Caki2 (cell line): ENCODE data around the gene RFC1. TPM values are rescaled to one million over a fixed set of nuclear protein-coding genes. Genes with fewer than 3 reads are reported as not detected.
"Not testable (repeated sequence)": the region's sequence is repeated elsewhere in the genome, so short reads cannot be mapped to it uniquely, and the experiment has no call there.

Experiments
- DNase-seq: peaks from one replicate; pipeline ENCODE4 v3.0.0-alpha.2; 2015; ENCODE audit warnings: low read depth
- in situ Hi-C: cut with HindIII; loops from 2 replicates; pipeline ENCODE4 v1.10.0; 2016; ENCODE audit warnings: low sequenced_read_pairs, low pct_unique_long_range_greater_than_20kb, mixed read lengths
- total RNA-seq: library from RNA; depleted of rRNA; stranded (reverse); fragments of >200 nt; shearing (Covaris generic); gene quantifications from 2 replicates; pipeline ENCODE4 v1.2.3, GENCODE V29; 2014; ENCODE audit warnings: low replicate concordance; rRNA removed

RFC1 gene
- total RNA-seq, 1 experiment from 2014 or later: 27.2 TPM

DNA sequence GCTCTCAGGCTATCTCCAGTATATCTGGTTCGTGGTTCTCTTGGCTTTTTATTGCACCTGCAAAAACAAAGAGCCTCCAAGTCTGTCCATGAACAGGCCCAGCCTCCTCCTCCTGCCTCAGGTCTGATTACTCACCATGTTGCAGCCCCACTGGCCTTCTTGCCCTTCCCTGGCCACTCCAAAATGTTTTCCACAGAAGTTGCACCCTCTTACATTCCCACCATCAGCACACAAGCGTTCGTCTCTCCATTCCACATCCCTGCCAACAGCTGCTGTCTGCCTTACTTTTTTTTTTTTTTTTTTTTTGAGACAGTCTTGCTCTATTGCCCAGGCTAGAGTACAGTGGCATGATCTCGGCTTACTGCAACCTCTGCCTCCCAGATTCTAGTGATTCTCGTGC, 86.7 kb downstream of the RFC1 start:
- DNase-seq: no peak
- in situ Hi-C loops: no loop called here

DNA sequence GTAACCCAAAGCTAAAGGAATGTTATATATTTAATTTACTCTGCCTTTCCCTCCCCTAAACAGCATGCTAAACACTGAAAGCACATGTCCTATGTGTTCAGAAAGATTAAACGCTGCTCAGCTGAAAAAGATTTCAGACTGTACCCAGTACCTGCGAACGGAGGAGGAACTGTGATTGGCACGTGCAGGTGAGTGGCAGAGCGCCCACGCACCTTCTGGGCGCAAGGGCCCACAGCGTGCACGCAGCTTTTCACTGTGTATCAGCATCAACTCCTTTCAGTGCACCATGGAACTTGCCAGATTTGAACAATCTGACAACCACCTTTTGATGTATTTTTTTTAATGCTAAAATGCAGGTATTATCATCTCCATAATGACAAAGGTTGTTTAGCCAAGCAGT, 87.7 kb downstream of the RFC1 start:
- no peak for DNase-seq
- in situ Hi-C loops: no loop called here

DNA sequence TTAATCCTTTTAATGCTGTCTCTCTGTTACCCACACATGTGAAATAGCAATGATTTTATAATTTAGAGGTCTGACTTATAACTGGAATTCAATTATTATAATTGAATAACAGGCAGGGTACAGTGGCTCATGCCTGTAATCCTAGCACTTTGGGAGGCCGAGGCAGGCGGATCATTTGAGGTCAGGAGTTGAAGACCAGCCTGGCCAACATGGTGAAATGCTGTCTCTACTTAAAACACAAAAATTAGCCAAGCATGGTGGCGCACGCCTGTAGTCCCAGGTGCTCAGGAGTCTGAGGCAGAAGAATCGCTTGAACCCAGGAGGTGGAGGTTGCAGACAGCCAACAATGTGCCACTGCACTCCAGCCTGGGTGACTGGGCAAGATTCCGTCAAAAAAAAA, 88.5 kb downstream of the RFC1 start:
- in situ Hi-C loops, DNase-seq: not testable (repeated sequence)

DNA sequence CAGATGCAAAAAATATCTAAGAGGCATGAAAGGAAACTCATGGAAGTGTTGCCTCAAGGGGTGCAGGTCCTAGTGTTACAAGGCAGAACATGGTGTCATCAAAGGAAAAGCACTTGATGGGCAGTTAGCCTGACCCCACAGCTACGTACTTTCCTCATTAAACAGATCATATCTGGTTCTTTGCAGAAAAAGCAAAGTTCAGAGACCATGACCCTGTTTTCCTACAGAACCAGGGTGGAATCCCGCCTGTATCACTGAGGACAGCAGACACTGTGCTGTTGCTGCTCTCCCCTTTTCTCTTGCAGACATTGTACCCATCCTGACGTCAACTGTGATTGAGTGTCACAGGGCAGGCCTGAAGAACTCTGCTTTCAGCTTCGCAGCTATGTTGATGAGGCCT, 91.7 kb downstream of the RFC1 start:
- DNase-seq: no peak
- in situ Hi-C loops: no loop called here

DNA sequence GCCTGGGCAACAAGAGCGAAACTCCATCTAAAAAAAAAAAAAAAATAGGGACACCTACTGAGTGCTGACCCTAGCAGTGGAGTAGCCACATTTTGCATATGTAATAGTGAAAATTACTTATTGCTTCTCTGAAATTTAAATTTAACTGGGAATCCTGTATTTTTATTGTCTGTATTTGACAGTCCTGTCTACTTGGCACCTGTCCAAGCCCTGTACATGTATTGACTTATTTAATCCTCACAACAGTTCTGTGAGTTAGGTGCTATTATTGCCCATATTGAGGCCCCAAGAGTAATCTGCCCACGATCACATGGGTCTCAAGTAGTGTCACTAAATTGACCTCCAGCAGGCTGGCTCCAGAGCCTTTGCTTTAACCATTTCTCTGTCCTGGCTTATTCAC, 102.3 kb downstream of the RFC1 start:
- no peak for DNase-seq
- in situ Hi-C loops: no loop called here

DNA sequence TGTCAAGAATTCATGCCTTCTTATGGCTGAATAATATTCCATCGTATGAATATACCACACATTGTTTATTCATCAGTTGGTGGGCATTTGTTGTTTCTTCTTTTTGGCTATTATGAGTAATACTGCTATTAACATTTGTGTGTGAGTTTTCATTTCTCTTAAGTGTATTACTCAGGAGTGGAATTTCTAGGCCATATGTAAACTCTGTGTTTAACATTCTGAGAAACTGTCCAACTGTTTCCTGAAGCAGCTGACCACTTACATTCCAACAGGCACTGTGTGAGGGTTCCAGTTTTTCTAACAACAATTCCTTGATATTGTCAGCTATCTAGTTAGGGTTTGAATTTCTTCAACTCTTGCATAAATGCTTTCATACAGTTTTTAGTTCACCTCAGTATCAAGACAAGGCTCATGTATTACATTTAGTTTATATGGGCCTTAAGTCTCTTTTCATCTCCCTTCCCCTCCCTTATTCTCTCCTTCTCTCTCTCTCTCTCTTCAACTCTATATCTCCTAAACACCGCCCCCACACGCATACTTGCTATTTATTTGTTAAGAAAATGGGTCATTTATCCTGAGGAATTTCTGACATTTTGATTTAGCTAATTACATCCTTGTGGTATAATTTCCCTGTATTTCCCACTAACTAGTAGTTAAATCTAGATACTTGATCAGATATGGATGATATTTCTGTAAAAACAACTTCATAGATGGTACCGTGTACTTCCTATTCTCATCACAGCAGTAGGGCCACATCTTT, 106.4 kb downstream of the RFC1 start:
- peak; percentile 9 for DNase-seq
- in situ Hi-C loops: no loop called here

DNA sequence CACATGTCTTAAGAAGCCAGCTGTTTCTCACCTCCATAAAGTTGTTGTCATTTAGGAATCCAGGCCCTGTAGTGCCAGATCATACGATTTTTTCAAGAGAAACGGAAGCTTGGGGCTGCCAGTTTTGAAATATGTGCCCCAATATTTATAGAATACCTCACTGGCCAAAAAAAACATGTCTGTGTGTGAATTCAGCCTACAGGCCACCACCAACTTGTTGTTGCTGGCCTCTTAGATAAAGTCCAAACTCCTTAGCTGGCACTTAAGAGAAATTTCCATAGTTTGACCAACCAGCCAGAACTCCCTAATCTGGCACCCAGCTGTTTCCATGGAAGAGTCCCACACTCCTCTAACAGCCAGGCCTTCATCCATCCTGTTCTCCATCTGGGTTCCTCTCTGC, 109.7 kb downstream of the RFC1 start:
- in situ Hi-C loops: no loop called here
- DNase-seq: no peak

DNA sequence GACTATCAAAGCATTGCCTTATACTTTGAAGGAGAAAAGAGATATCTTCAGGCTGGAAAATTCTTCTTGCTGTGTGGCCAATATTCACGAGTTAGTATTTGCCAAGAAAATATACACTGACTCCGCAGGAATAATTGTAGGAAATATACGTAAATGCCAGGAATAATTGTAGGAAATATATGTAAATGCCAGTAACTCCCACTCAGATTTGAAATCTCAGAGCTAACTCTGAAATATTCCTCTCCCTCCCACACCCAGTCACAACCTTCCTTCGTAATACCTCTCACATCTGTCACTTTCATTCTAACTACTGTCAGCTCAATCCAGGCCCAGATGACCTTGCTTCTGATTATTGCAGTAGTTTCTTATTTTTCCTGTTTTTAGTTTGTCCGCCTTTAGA, 110.3 kb downstream of the RFC1 start:
- no peak for DNase-seq
- in situ Hi-C loops: no loop called here

DNA sequence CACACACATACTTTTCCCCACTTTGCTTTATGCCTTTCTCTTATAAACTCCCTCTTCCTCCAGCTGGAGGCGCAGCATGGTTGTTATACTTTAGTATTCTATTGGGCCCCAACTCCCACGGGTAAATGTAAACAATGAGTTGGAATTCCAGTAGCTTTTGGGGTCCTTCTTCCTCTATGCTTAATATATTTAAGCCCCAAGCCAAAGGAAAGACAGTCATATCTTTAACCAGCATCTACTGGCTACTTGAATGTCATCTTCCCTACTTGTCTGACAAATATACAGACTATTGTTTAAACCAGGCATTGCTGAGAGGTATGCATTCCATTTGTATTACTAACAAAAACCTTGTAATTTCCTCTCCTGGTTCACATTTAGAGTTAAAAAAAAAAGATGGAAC, 110.9 kb downstream of the RFC1 start:
- in situ Hi-C loops: no loop called here
- peak; percentile 16 for DNase-seq

DNA sequence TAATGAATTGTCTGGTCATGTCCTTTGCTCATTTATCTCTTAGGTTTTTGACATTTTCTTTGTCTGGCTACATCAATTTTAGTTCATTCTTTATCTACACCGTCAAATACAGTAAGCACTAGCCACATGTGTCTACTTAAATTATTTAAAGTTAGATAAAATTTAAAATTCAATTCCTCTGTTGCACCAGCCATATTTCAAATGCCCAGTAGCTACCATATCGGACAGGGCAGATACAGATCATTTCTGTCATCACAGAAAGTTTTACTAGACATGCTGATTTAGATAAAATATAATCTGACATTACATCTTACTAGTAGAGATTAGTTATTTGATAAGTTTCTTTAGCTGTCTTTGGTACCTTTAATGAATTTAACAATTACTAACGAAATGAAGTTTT, 122.7 kb downstream of the RFC1 start:
- DNase-seq: no peak
- in situ Hi-C loops: no loop called here

Other genes with a start within 250 kb of the RFC1 start
- gene WDR19, start 183.8 kb downstream of the RFC1 start, total RNA-seq: 7.8 and 21.4 TPM in 2 replicates
- gene KLB, start 40.6 kb upstream of the RFC1 start, total RNA-seq: 0.68 and 0.75 TPM in 2 replicates
- gene RPL9, start 92.6 kb upstream of the RFC1 start, total RNA-seq: 1,660 and 1,718 TPM in 2 replicates
- gene LIAS, start 92.7 kb upstream of the RFC1 start, total RNA-seq: 27.6 and 49.3 TPM in 2 replicates
- 817 and 999 TPM in 2 replicates for gene UGDH, start 161.1 kb upstream of the RFC1 start, total RNA-seq